AG04449 (cell line): ENCODE data around the gene RSF1.

Source experiments
- CTCF ChIA-PET: fragments of 350-600 bp; formaldehyde crosslinking; extraction: SDS; loops from one replicate; lab custom pipeline; 2021; ENCODE audit warnings: antibody characterized with exemption; lab: Yijun Ruan, JAX
- POLR2A ChIA-PET: fragments of 400-600, 350-600 bp; formaldehyde crosslinking; extraction: SDS; loops from one replicate; lab custom pipeline; 2020; ENCODE audit warnings: antibody characterized with exemption, inconsistent platforms; lab: Yijun Ruan, JAX
- DNase-seq: peaks from one replicate; pipeline ENCODE4 v3.0.0-alpha.2; 2010; ENCODE audit warnings: low read depth, low spot score
- H3K4me3 ChIP-seq: 2 replicates; pipeline ENCODE4 v1.5.1; 2011; ENCODE audit warnings: low read depth, mild to moderate bottlenecking, control low read depth, low read length
- CTCF ChIP-seq: IDR thresholded peaks from one replicate; pipeline ENCODE4 v1.5.1; 2011; ENCODE audit warnings: mild to moderate bottlenecking, moderate library complexity, low read length, control low read depth, inconsistent platforms; ENCODE audit not compliant: insufficient read depth; ENCODE audit errors: missing control alignments

The RSF1 gene

GRCh38 chr11:77806993-77807392 is 13.5 kb downstream of the RSF1 start:
- no peak overlapping the region for H3K4me3 ChIP-seq
- POLR2A ChIA-PET: no interaction called here
- CTCF ChIA-PET: interaction anchor here (1.8 kb wide), 1 partner anchor 13 kb away, joined by 7 read pairs; the partner anchor contains the start of gene RSF1
- no peak for TF ChIP-seq CTCF
- no peak for DNase-seq

GRCh38 chr11:77806415-77806814 is 14.1 kb downstream of the RSF1 start:
- DNase-seq: no peak
- no peak for TF ChIP-seq CTCF
- POLR2A ChIA-PET: interaction anchor here (0.6 kb wide), 2 partner anchors 14 to 75 kb away, joined by 3 read pairs; no protein-coding TSS in a partner anchor
- CTCF ChIA-PET: interaction anchor here (1.8 kb wide), 1 partner anchor 14 kb away, joined by 7 read pairs; the partner anchor contains the start of gene RSF1
- H3K4me3 ChIP-seq: no peak overlapping the region

- ChIA-PET POLR2A (no interaction called here), CTCF (interaction anchor here (0.7 to 1.3 kb wide), 2 partner anchors 8 to 18 kb away, joined by 3 to 6 read pairs; no protein-coding TSS in a partner anchor)
- DNase-seq: no peak
- H3K4me3 ChIP-seq: no peak overlapping the region
- no peak for TF ChIP-seq CTCF
Observed at GRCh38 chr11:77801477-77801876, 19.0 kb downstream of the RSF1 start.

GRCh38 chr11:77800449-77800848 is 20.1 kb downstream of the RSF1 start:
- POLR2A ChIA-PET: no interaction called here
- H3K4me3 ChIP-seq: no peak overlapping the region
- CTCF ChIA-PET: interaction anchor here (1.3 kb wide), 2 partner anchors 19 to 199 kb away, joined by 3 to 6 read pairs; no protein-coding TSS in a partner anchor
- no peak for TF ChIP-seq CTCF
- DNase-seq: no peak

GRCh38 chr11:77799338-77799737 is 21.2 kb downstream of the RSF1 start:
- H3K4me3 ChIP-seq: no peak overlapping the region
- no peak for TF ChIP-seq CTCF
- POLR2A ChIA-PET: interaction anchor here (0.6 kb wide), 1 partner anchor 196 kb away, joined by 4 read pairs; no protein-coding TSS in a partner anchor
- no peak for DNase-seq
- CTCF ChIA-PET: interaction anchor here (1.0 to 1.3 kb wide), 2 partner anchors 28 to 200 kb away, joined by 3 read pairs; no protein-coding TSS in a partner anchor

- CTCF ChIA-PET: interaction anchor here (1.2 to 1.4 kb wide), 2 partner anchors 8 to 206 kb away, joined by 3 read pairs; no protein-coding TSS in a partner anchor
- no peak overlapping the region for H3K4me3 ChIP-seq
- no peak for DNase-seq
- POLR2A ChIA-PET: no interaction called here
- TF ChIP-seq CTCF: no peak
Observed at GRCh38 chr11:77793972-77794371, 26.6 kb downstream of the RSF1 start.
